GM21381 (cell line): ENCODE results near the gene ARHGAP10.
"Not testable (repeated sequence)": the region's sequence is repeated elsewhere in the genome, so short reads cannot be mapped to it uniquely, and the experiment has no call there.

Source experiments
- ATAC-seq: cut with Tn5 transposase; IDR thresholded peaks from one replicate; pipeline ENCODE4 v1.9.1; 2021; ENCODE audit warnings: mild to moderate bottlenecking, moderate library complexity; ENCODE audit not compliant: unreplicated experiment

Gene ARHGAP10

GRCh38 chr4:148078061-148078460, 346.2 kb downstream of the ARHGAP10 start:
- ATAC-seq, result no peak

GRCh38 chr4:148079961-148080360, 348.1 kb downstream of the ARHGAP10 start:
- no peak for ATAC-seq

GRCh38 chr4:148081267-148081666, 349.4 kb downstream of the ARHGAP10 start:
- no peak for ATAC-seq

- no peak for ATAC-seq
Measured at GRCh38 chr4:148081745-148082144, 349.9 kb downstream of the ARHGAP10 start.

GRCh38 chr4:148083073-148083472, 351.2 kb downstream of the ARHGAP10 start:
- ATAC-seq, result not testable (repeated sequence)

- no peak for ATAC-seq
Measured at GRCh38 chr4:148089624-148090023, 357.7 kb downstream of the ARHGAP10 start.

GRCh38 chr4:148090029-148090428, 358.1 kb downstream of the ARHGAP10 start:
- ATAC-seq, result no peak

- no peak for ATAC-seq
Measured at GRCh38 chr4:148090503-148091476, 358.9 kb downstream of the ARHGAP10 start.

- no peak for ATAC-seq
Measured at GRCh38 chr4:148091896-148092295, 360.0 kb downstream of the ARHGAP10 start.

- ATAC-seq, result no peak
Measured at GRCh38 chr4:148092316-148093014, 360.6 kb downstream of the ARHGAP10 start.

GRCh38 chr4:148093065-148093464, 361.2 kb downstream of the ARHGAP10 start:
- ATAC-seq, result no peak

GRCh38 chr4:148094149-148094548, 362.3 kb downstream of the ARHGAP10 start:
- no peak for ATAC-seq

GRCh38 chr4:148095346-148095923, 363.5 kb downstream of the ARHGAP10 start:
- ATAC-seq, result no peak

- ATAC-seq, result no peak
Measured at GRCh38 chr4:148097801-148098200, 365.9 kb downstream of the ARHGAP10 start.

GRCh38 chr4:148101235-148101634, 369.3 kb downstream of the ARHGAP10 start:
- ATAC-seq, result no peak

GRCh38 chr4:148101790-148102189, 369.9 kb downstream of the ARHGAP10 start:
- no peak for ATAC-seq

GRCh38 chr4:148103597-148104355, 371.9 kb downstream of the ARHGAP10 start:
- no peak for ATAC-seq

- ATAC-seq, result no peak
Measured at GRCh38 chr4:148108766-148109165, 376.9 kb downstream of the ARHGAP10 start.

- no peak for ATAC-seq
Measured at GRCh38 chr4:148109216-148109615, 377.3 kb downstream of the ARHGAP10 start.

- ATAC-seq, result no peak
Measured at GRCh38 chr4:148110169-148110568, 378.3 kb downstream of the ARHGAP10 start.
